Measurements from ENCODE around the gene SAMD11.
A peak's percentile ranks its signal among the peaks of the same experiment; 100 is the strongest.

Gene SAMD11

GRCh38 chr1:934991-935750 lies 11.4 kb downstream of the SAMD11 start:
- TF ChIP-seq, protein P1, sequence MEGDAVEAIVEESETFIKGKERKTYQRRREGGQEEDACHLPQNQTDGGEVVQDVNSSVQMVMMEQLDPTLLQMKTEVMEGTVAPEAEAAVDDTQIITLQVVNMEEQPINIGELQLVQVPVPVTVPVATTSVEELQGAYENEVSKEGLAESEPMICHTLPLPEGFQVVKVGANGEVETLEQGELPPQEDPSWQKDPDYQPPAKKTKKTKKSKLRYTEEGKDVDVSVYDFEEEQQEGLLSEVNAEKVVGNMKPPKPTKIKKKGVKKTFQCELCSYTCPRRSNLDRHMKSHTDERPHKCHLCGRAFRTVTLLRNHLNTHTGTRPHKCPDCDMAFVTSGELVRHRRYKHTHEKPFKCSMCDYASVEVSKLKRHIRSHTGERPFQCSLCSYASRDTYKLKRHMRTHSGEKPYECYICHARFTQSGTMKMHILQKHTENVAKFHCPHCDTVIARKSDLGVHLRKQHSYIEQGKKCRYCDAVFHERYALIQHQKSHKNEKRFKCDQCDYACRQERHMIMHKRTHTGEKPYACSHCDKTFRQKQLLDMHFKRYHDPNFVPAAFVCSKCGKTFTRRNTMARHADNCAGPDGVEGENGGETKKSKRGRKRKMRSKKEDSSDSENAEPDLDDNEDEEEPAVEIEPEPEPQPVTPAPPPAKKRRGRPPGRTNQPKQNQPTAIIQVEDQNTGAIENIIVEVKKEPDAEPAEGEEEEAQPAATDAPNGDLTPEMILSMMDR (IDR thresholded peaks at IDR 0.05; ENCODE audit: extremely low read depth, missing control alignments) = no peak
- DNase-seq (ENCODE audit: low spot score) = no peak

DNA sequence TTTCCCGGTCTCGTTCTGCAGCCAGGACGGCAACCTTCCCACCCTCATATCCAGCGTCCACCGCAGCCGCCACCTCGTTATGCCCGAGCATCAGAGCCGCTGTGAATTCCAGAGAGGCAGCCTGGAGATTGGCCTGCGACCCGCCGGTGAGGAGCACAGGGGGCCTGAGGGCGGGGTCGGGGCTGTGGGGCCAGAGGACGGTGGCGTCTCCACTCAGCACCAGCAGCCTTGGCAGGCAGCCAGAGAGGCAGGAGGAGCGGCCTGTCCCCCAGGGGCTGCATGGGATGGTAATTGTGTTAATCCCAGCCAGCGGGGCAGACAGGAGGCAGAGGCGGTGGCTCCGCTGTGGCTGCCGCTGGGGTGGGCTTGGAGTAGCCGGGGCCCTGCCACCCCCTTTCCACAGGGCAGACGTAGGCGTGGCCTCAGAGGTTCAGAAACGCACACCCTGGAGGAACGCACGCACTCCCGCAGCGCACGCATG lies 12.1 kb downstream of the SAMD11 start:
- TF ChIP-seq, protein P1 (IDR thresholded peaks at IDR 0.05; ENCODE audit: extremely low read depth, missing control alignments) = no peak
- no peak for DNase-seq (ENCODE audit: low spot score)

DNA sequence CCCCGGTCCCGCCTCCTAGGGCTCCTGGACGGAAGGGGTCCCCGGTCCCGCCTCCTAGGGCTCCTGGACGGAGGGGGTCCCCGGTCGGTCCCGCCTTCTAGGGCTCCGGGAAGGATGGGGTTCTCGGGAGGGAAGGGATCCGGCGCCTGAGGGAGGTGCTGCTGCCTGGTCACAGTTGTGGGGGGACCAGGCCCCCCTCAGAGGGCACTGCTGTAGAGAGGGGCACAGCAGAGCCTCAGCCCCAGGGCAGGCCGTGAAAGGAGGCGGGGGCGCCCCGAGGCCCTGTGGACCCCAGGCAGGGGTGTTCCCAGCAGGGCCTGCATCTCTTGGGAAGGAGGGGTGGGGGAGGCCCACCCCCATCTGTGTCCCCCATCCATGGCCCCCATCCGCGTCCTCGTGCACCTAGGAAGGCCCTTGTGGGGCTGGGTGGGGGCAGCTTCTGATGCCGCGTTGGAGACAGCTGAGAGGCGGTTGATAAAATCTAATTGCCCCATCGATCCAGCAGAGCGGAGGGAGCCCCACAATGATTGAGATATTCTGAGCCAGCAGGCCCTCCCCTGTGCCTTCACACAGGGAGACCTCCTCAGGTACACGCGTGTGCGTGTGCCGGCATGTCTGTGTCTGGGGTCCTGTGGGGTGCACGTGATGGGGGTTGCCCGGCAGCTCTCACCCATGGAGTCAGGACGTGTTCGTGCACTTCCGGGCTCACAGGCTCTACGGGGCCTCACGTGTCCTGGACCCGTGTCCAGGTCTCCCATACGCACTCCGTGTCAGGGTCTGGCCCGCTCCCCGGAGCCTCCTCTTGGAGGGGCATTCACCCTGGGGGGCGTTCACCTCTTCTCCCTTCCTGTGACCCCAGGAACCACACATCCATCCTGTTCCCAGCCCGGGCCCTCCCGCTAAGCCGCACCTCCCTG lies 12.9 kb downstream of the SAMD11 start:
- TF ChIP-seq, protein P1 (IDR thresholded peaks at IDR 0.05; ENCODE audit: extremely low read depth, missing control alignments) = no peak
- DNase-seq (ENCODE audit: low spot score) = no peak

GRCh38 chr1:937521-937920 lies 13.8 kb downstream of the SAMD11 start:
- DNase-seq (ENCODE audit: low spot score) = no peak
- TF ChIP-seq, protein P1 (IDR thresholded peaks at IDR 0.05; ENCODE audit: extremely low read depth, missing control alignments) = no peak

DNA sequence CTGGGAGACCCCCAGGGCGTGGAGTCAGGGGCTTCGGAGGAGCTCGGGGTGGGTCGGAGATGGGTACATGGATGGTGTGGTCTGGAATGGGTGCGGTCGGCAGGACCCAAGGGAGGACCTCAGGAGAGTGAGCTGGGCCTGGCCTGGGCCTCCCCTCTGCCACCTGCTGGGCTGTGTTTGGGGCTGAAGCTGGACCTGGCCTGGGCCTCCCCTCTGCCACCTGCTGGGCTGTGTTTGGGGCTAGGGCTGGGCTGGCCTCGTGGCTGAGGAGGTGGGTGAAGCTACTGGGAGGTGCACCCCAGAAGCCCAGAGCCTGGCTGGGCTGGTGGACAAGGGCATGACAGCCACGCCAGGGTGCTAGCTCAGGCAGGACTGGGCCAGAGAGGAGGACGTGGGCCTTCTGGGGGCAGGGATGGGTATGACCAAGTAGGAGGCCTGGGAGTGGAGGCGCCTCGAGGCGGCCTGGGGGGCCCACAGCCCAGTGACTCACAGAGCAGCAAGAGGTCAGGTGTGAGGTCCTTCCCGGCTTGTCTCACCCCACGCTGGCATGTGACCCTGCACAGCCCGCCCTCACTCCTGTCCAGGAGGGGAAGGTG lies 14.5 kb downstream of the SAMD11 start:
- DNase-seq (ENCODE audit: low spot score) = no peak

GRCh38 chr1:938711-939489 lies 15.2 kb downstream of the SAMD11 start:
- TF ChIP-seq, protein P1 (IDR thresholded peaks at IDR 0.05; ENCODE audit: extremely low read depth, missing control alignments) = no peak

More for the DNA sequence above, 14.5 kb downstream of the SAMD11 start:
- TF ChIP-seq, protein P1 (IDR thresholded peaks at IDR 0.05; ENCODE audit: extremely low read depth, missing control alignments) = peak; percentile 50

More at GRCh38 chr1:938711-939489, 15.2 kb downstream of the SAMD11 start:
- DNase-seq (ENCODE audit: low spot score) = no peak

Measured in GM20000 (cell line).